SK-N-MC (cell line): Measurements from ENCODE around the gene VARS2.
A peak's percentile ranks its signal among the peaks of the same experiment; 100 is the strongest.

Experiments used
- DNase-seq: peaks from one replicate; pipeline ENCODE4 v3.0.0-alpha.2; 2011; ENCODE audit warnings: low read depth, low spot score
- H3K27ac ChIP-seq: fragments of 200-600 bp; sonication (generic); 2 replicates; pipeline ENCODE4 v1.5.1; 2016; ENCODE audit warnings: mixed run types
- H3K36me3 ChIP-seq: fragments of 200-600 bp; sonication (generic); 2 replicates; pipeline ENCODE4 v1.6.1; 2017; ENCODE audit warnings: antibody characterized with exemption, low read length, mixed read lengths; ENCODE audit not compliant: insufficient read depth
- H3K4me3 ChIP-seq: fragments of 200-600 bp; sonication (generic); 2 replicates; pipeline ENCODE4 v1.5.1; 2016
- H3K9ac ChIP-seq: fragments of 200-600 bp; sonication (generic); 2 replicates; pipeline ENCODE4 v1.8.0; 2017; ENCODE audit warnings: mixed run types, mixed read lengths; ENCODE audit not compliant: insufficient read length
- H3K9me3 ChIP-seq: fragments of 200-600 bp; sonication (generic); 2 replicates; pipeline ENCODE4 v1.6.1; 2017; ENCODE audit warnings: low read depth, mild to moderate bottlenecking, antibody characterized with exemption, low read length, moderate library complexity, mixed read lengths
- EZH2 ChIP-seq: fragments of 200-600 bp; sonication (generic); IDR thresholded peaks from one replicate; pipeline ENCODE4 v1.6.1; 2017; ENCODE audit warnings: antibody characterized with exemption
- FOXP2 ChIP-seq: optimal IDR thresholded peaks from 2 replicates; pipeline ENCODE3; 2011; ENCODE audit warnings: mild to moderate bottlenecking, moderate library complexity; ENCODE audit not compliant: insufficient read depth; ENCODE audit errors: extremely low read length, control extremely low read depth
- POLR2AphosphoS5 ChIP-seq: IDR thresholded peaks from 2 replicates; pipeline ENCODE4 v1.6.1; 2012; ENCODE audit warnings: mild to moderate bottlenecking, low read depth, low read length, borderline replicate concordance

Gene VARS2

DNA sequence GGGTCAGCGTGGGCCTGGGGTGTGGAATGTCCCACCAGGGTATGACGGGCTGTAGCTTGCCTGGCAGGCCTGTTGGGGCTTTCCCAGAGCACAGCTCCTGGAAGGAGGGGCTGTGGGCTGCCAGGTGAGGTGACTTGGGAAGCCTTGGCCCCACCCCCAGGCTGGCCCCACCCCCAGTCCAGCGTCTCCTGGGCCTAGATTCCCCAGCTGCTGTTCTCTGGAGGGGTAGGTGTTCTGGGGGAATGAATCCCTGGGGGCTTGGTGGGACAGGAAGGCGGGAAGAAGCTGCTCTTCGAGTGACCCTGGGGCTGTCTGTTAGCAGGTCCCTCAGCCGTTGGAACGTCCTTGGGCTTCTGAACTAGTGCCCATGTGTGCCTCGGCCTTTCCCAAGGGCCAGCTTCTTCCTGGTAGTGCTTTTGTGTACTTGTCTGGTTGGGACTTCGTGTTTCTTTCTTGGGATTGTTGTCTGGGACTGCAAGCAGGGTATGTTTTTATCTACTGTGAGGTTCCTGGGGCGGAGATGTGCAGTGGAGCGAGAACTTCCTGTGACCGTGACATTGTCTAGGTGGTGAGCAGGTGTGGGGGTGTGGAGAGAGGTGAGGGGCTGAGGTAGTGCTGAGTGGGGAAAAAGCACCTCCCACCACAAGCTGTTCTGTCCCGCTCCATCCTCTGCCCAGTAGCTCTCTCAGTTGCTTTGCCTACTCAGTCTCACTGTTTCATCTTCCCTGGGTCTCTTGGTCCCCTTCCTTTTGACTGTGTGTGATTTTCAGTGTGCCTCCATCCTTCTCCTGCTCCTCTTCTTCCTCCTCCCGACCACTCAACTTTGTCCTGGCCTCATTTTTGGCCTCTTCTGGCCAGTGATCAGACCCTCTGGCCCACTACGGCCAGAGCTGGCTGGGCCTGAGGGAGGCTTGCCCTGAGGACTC is 31.0 kb upstream of the VARS2 start:
- H3K9me3 ChIP-seq, result no peaks in the 10 kb centered on the region
- no peak for DNase-seq
- H3K9ac ChIP-seq, result peak overlapping the region; percentile 55
- H3K36me3 ChIP-seq, result no peaks in the 10 kb centered on the region
- peak overlapping the region; percentile 92 for H3K27ac ChIP-seq
- peak overlapping the region; percentile 80 for H3K4me3 ChIP-seq
- no peak for TF ChIP-seq EZH2
- no peak for TF ChIP-seq POLR2AphosphoS5
- no peak for TF ChIP-seq FOXP2

DNA sequence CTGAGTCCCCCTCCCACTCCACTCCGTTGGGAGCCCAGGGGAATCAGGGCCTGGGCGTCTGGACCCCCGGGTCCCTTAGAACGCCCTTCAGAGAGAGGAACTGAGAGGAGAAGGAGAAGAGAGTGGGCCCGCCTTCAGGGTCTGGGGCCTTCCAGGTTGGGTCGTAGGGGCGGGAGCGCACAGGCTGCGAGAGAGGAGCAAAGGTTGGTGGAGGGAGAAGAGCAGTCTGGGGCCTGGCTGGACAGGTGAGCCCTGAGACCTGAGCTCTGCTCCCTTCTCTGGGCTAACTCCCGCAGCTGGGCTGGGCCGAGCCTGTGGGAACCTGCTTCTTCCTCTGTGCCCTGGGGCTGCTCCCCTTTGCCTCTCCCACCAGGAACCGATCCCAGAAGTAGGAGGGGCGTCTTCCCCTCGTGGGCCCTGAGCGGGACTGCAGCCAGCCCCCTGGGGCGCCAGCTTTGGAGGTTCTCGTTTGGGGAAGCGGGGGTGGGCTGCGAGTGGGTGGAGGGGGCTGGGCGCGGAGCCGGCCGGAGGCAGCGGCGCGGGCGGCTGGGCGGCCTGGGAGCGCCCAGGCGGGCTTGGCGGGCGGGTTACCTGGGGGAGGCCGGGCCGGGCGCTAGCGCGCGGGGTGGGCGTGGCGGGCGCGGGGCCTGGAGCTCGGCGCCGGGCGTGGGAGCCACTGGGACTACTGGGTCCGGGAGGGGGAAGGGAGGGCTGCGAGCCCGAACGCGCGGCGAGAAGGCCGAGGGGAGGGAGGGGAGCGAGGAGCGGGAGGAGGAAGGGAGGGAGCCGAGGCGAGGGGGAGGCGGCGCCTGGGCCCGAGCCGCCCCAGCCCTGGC is 30.1 kb upstream of the VARS2 start, which contains the start of gene DDR1:
Gene DDR1 (plus strand): TSS at position 835 of the 836 bp plus-strand sequence. CDS start 4,211 bp downstream, outside the sequence.
- no peak for DNase-seq
- Histone ChIP-seq H3K27ac (peak within 1 kb of the TSS; percentile 92), H3K36me3 (peaks cover 3% of the 10 kb centered on the region; the same call in 1 of the 2 replicates), H3K9ac (peak within 1 kb of the TSS; percentile 62), H3K4me3 (peak within 1 kb of the TSS; percentile 80), H3K9me3 (no peaks in the 10 kb centered on the region)
- TF ChIP-seq FOXP2 (no peak), POLR2AphosphoS5 (peak; percentile 58; the same call in 1 of the 2 replicates)

DNA sequence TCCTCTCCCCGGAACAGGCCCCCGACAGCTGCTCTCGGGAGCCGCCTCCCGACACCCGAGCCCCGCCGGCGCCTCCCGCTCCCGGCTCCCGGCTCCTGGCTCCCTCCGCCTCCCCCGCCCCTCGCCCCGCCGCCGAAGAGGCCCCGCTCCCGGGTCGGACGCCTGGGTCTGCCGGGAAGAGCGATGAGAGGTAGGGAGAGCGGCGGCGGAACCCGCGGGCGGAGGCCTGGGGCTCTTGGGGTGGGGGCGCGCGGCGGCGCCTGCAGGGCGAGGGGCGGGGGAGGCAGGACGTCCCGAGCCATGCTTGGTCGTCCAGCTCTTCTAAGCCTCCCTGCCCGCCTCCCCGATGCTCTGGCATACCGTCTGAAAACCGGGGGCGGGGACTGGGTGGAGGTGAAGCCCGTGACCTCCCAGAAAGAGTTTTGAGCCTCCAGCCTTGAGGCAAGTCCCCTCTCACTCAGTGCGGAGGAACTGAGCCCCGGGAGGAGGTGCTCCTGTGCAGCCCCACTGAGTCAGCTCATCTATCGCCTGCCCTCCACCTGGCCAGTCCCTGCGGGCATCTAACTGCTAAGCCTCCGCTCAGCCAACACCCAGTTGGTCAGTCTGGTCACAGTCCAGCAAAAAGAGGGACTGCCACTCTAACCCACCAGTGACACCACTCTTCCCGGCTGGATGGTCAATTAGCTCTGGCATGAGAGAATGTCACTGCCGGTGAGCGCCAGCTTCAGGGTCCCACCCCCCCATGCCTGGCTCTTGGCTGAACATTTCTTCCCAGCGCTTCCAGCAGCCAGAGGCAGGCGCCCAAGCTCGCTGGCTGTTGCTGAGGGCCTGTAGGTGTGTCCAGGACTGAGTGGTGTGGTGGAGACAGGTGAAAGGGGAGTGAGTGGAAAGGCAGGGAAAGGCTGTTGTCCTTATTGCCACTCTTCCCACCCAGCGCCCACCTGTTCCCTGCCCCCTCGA is 29.2 kb upstream of the VARS2 start:
- H3K9me3 ChIP-seq, result no peaks in the 10 kb centered on the region
- H3K4me3 ChIP-seq, result peak overlapping the region; percentile 80
- peak overlapping the region; percentile 62 for H3K9ac ChIP-seq
- peaks cover 12% of the 10 kb centered on the region; the same call in 1 of the 2 replicates for H3K36me3 ChIP-seq
- H3K27ac ChIP-seq, result peak overlapping the region; percentile 92
- TF ChIP-seq EZH2 (no peak), POLR2AphosphoS5 (no peak; the same call in 1 of the 2 replicates), FOXP2 (no peak)
- no peak for DNase-seq

DNA sequence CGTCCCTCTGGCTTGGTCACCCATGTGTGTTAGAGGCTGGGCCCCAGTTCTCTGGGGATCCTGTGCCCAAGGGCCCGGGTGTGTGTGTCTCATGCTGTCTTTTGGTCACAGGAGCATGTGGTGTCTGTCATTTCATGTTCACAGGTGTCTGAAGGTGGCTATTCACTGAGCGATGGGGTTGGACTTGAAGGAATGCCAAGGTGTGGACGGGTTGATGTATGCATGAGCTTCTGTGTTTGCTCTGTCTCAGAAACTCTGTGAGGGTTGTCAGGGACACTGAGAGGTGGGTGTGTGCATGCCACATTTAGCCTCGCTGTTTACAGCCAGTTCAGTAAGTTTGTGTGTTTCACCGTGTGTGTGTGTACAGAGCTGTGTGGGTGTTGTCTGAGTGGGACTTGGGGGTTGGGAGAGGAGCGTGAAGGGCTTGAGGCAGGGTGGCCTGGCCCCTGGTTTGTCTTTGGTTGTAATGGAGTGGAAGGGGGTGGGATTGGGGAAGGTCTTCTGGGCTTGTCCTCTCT is 28.5 kb upstream of the VARS2 start:
- Histone ChIP-seq H3K9me3 (no peaks in the 10 kb centered on the region), H3K4me3 (peak overlapping the region; percentile 80), H3K9ac (peak overlapping the region; percentile 62), H3K36me3 (peaks cover 20% of the 10 kb centered on the region; the same call in 1 of the 2 replicates), H3K27ac (peak overlapping the region; percentile 42; the same call in 1 of the 2 replicates)
- TF ChIP-seq FOXP2, result no peak
- no peak for TF ChIP-seq POLR2AphosphoS5
- TF ChIP-seq EZH2, result no peak
- no peak for DNase-seq

DNA sequence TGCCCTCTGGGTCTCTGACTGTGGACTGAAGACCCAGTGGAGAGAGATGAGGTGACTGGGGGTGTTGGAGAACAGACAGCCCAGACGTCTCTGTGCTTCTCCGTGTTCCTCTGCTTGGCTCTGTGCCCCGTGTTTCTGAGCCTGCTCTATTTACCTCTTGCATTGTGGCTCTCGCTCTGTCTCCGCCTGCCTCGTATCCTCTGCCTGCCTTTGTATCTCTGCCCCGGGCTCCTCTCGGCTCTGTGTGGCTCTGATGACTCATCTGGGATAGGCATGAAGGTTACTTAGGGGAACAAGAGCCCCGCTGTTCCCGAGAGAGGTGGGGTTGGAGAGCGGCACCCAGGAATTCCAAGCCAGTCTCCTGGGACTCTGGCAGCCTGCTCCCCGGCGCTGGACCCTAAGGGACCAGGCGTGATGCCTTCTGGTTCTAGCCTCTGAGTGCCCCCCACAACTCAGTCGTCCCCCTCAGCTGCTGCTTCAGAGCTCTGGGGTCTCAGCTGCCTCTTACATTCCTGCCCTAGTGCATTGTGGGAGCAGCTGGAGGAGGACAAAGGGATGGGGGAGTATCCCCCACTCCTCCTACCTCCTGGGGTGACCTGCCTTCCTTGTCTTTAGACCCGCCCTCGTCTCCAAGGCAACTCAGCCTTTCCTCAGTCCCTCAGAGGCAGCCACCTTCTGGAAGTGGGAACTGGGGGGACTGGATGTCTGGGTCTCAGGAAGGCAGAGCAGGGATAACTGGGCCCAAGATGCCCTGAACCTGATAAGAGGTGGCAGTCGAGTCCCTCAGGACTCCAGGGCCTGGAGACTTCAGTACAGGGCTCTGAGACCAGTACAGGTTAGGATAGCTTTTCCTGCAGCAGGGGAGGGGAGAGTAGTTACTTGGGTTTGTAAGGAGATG is 27.8 kb upstream of the VARS2 start:
- H3K9me3 ChIP-seq, result no peaks in the 10 kb centered on the region
- H3K4me3 ChIP-seq, result peak overlapping the region; percentile 80
- H3K9ac ChIP-seq, result peak overlapping the region; percentile 62
- TF ChIP-seq EZH2 (no peak), FOXP2 (peak; percentile 21), POLR2AphosphoS5 (peak; percentile 73)
- peaks cover 25% of the 10 kb centered on the region; the same call in 1 of the 2 replicates for H3K36me3 ChIP-seq
- DNase-seq, result no peak
- H3K27ac ChIP-seq, result peak overlapping the region; percentile 42; the same call in 1 of the 2 replicates

DNA sequence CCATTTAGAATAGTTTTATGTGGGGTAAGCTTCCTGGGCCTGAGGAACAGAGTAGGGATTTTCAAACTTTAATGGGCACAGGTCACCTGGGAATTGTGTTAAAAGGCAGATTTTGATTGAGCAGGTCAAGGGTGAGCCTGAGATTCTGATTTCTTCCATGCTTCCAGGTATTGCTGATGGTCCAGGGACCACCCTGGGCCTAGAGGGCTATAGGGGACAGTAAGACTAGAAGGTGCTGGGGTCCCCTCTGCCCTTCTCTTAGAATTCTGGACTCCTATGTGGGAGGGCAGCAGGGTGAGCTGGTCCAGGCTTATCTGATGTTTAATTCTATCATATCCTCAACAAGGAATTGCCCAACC is 27.2 kb upstream of the VARS2 start:
- Histone ChIP-seq H3K36me3 (peaks cover 25% of the 10 kb centered on the region; the same call in 1 of the 2 replicates), H3K4me3 (peak overlapping the region; percentile 80), H3K9ac (no peak overlapping the region), H3K27ac (no peak overlapping the region), H3K9me3 (no peaks in the 10 kb centered on the region)
- no peak for DNase-seq
- no peak for TF ChIP-seq POLR2AphosphoS5
- no peak for TF ChIP-seq FOXP2
- TF ChIP-seq EZH2, result no peak

DNA sequence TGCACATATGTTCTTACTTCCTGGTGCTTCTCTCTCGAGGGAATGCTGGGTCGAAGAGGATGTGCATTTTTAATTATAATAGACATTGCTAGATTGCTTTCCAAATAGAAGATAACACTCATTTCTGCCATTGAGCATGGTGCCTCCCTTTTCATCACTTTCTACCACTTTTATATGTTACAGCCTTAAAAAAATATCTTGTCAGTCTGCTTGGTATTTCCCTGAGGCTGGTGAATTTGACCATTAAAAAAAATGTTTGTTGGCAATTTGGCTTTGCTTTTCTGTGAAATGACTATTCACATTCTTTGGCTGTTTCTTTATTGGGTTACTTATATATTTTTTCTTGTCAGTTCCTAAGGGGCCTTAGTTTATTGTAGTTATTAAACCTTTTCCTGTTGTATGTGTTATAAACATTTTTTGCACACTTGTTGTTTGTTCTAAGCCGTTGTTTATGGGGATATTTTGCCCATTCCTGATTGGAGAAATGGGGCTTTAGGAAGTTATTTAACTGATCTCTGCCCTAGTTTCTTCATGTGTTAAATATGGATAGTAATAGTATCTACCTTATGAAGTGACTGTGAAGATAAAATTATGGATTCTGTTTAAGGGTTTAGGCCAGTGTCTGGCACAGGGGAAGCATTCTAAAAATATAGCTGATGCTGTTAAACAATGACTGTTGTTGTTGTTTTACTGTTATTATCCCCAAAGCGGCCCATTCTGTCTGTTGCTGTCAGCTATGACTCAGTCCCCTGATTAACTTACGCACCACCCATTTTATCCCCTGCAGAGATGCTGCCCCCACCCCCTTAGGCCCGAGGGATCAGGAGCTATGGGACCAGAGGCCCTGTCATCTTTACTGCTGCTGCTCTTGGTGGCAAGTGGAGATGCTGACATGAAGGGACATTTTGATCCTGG is 25.9 kb upstream of the VARS2 start:
- Histone ChIP-seq H3K9me3 (no peaks in the 10 kb centered on the region), H3K27ac (peak overlapping the region; percentile 82), H3K36me3 (peaks cover 31% of the 10 kb centered on the region; the same call in 1 of the 2 replicates), H3K4me3 (peak overlapping the region; percentile 28), H3K9ac (no peak overlapping the region)
- TF ChIP-seq EZH2 (no peak), POLR2AphosphoS5 (no peak), FOXP2 (no peak)
- DNase-seq, result no peak
